SIG-M5 (cell line): Measurements from ENCODE around the gene ODR4.
"Not testable (repeated sequence)": the region's sequence is repeated elsewhere in the genome, so short reads cannot be mapped to it uniquely, and the experiment has no call there.

ENCODE experiments used
- DNase-seq: peaks from one replicate; lab custom pipeline; 2025; lab: John Stamatoyannopoulos, UW

Gene ODR4

GRCh38 chr1:186375152-186375928 lies at the start of gene ODR4, which contains the start of gene TPR:
ODR4 (plus strand) TSS chr1:186375838; CDS start chr1:186379786, 3,948 bp downstream.
TPR (minus strand) TSS chr1:186375253; CDS start chr1:186375028, 225 bp downstream.
- DNase-seq = peak; percentile 99

GRCh38 chr1:186326009-186326408 lies 49.6 kb upstream of the ODR4 start:
- no peak for DNase-seq

- DNase-seq = no peak
These were observed 48.3 kb upstream of the ODR4 start for GRCh38 chr1:186327331-186327730.

GRCh38 chr1:186330758-186331157 lies 44.9 kb upstream of the ODR4 start:
- no peak for DNase-seq

GRCh38 chr1:186337554-186337953 lies 38.1 kb upstream of the ODR4 start:
- no peak for DNase-seq

GRCh38 chr1:186340772-186341171 lies 34.9 kb upstream of the ODR4 start:
- DNase-seq = no peak

GRCh38 chr1:186347837-186348691 lies 27.6 kb upstream of the ODR4 start:
- DNase-seq = not testable (repeated sequence)

- no peak for DNase-seq
These were observed 1.1 kb upstream of the ODR4 start for GRCh38 chr1:186374303-186375151.

GRCh38 chr1:186375929-186376319 lies 286 bp downstream of the ODR4 start:
- DNase-seq = no peak

GRCh38 chr1:186386725-186387383 lies 11.2 kb downstream of the ODR4 start:
- no peak for DNase-seq

GRCh38 chr1:186390925-186391324 lies 15.3 kb downstream of the ODR4 start:
- no peak for DNase-seq

GRCh38 chr1:186391841-186392240 lies 16.2 kb downstream of the ODR4 start:
- no peak for DNase-seq

- DNase-seq = not testable (repeated sequence)
These were observed 17.1 kb downstream of the ODR4 start for GRCh38 chr1:186392711-186393110.

- DNase-seq = not testable (repeated sequence)
These were observed 25.8 kb downstream of the ODR4 start for GRCh38 chr1:186401446-186401845.

GRCh38 chr1:186403632-186404031 lies 28.0 kb downstream of the ODR4 start:
- DNase-seq = no peak

GRCh38 chr1:186404454-186405051 lies 28.9 kb downstream of the ODR4 start:
- no peak for DNase-seq

GRCh38 chr1:186409091-186409490 lies 33.5 kb downstream of the ODR4 start:
- DNase-seq = no peak

GRCh38 chr1:186413319-186413718 lies 37.7 kb downstream of the ODR4 start:
- DNase-seq = no peak

- no peak for DNase-seq
These were observed 42.9 kb downstream of the ODR4 start for GRCh38 chr1:186418503-186418902.

- DNase-seq = no peak
These were observed 44.7 kb downstream of the ODR4 start for GRCh38 chr1:186420311-186420710.

GRCh38 chr1:186420923-186421322 lies 45.3 kb downstream of the ODR4 start:
- DNase-seq = no peak
